AG04449 (cell line): ENCODE results near the gene SESN2.

Experiments
- CTCF ChIA-PET: fragments of 350-600 bp; formaldehyde crosslinking; extraction: SDS; loops from one replicate; lab custom pipeline; 2021; ENCODE audit warnings: antibody characterized with exemption; lab: Yijun Ruan, JAX
- POLR2A ChIA-PET: fragments of 400-600, 350-600 bp; formaldehyde crosslinking; extraction: SDS; loops from one replicate; lab custom pipeline; 2020; ENCODE audit warnings: antibody characterized with exemption, inconsistent platforms; lab: Yijun Ruan, JAX
- DNase-seq: peaks from one replicate; pipeline ENCODE4 v3.0.0-alpha.2; 2010; ENCODE audit warnings: low read depth, low spot score
- H3K4me3 ChIP-seq: 2 replicates; pipeline ENCODE4 v1.5.1; 2011; ENCODE audit warnings: low read depth, mild to moderate bottlenecking, control low read depth, low read length
- CTCF ChIP-seq: IDR thresholded peaks from one replicate; pipeline ENCODE4 v1.5.1; 2011; ENCODE audit warnings: mild to moderate bottlenecking, moderate library complexity, low read length, control low read depth, inconsistent platforms; ENCODE audit not compliant: insufficient read depth; ENCODE audit errors: missing control alignments

The SESN2 gene

DNA sequence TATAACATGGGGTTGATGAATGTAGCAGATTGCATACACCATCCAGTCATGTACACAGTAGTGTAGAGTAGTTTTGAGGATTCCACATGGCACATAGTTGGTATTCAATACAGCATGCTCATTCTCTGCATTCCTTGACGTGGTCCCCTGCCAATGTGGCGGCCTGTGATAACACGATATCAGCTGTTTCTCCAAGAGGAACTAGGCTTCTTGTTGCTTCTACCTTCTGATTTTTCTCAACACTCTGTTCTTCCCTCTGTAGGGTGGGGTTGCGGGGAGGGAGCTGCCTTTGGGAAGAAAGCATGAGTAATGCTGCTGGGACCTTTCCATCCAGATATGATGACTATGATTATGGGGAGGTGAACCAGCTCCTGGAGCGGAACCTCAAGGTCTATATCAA is 19.4 kb downstream of the SESN2 start:
- no peak for DNase-seq
- ChIA-PET POLR2A (interaction anchor here (0.6 kb wide), 1 partner anchor 15 kb away, joined by 3 read pairs; no protein-coding TSS in a partner anchor), CTCF (interaction anchor here (1.3 kb wide), 1 partner anchor 30 kb away, joined by 4 read pairs; no protein-coding TSS in a partner anchor)
- H3K4me3 ChIP-seq, result no peak overlapping the region
- TF ChIP-seq CTCF, result no peak

DNA sequence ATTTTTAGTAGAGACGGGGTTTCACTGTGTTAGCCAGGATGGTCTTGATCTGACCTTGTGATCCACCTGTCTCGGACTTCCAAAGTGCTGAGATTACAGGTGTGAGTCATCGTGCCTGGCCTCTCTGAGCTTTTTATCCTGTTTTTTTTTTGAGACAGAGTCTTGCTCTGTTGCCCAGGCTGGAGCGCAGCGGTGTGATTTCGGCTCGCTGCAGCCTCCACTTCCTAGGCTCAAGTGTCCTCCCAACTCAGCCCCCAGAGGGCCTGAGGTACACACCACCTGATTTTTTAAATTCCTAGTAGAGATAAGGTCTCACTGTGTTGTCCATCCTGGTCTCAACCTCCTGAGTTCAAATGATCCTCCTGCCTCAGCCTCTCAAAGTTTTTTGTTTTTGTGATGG is 20.4 kb downstream of the SESN2 start:
- no peak for TF ChIP-seq CTCF
- DNase-seq, result no peak
- ChIA-PET POLR2A (interaction anchor here (0.6 to 1.9 kb wide), 4 partner anchors 13 to 44 kb away, joined by 3 to 7 read pairs (median 3); partner anchors contain the start of gene ATP5IF1), CTCF (interaction anchor here (0.8 kb wide), 1 partner anchor 31 kb away, joined by 3 read pairs; no protein-coding TSS in a partner anchor)
- H3K4me3 ChIP-seq, result no peak overlapping the region

DNA sequence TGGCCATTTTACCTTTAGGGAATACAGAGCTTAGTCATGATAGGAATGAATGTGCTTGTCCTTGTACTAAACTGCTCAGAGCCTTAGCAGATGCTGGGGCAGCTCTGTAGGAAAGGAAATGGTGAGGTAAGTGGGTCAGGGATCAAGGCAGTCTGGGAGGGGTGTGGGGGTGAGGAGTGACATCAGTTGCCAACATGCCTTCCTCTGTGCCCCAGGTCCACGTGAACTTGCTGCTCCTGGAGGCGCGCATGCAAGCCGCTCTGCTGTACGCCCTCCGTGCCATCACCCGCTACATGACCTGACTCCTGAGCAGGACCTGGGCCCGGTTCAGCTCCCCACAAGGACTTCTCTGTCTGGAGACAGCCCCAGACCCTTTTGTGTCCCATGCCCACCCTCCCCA is 21.2 kb downstream of the SESN2 start:
- POLR2A ChIA-PET, result interaction anchor here (1.2 to 1.9 kb wide), 3 partner anchors 14 to 45 kb away, joined by 3 to 7 read pairs (median 3); partner anchors contain the start of gene ATP5IF1
- CTCF ChIA-PET, result interaction anchor here (0.8 kb wide), 1 partner anchor 32 kb away, joined by 3 read pairs; no protein-coding TSS in a partner anchor
- no peak for TF ChIP-seq CTCF
- no peak for DNase-seq
- no peak overlapping the region for H3K4me3 ChIP-seq

DNA sequence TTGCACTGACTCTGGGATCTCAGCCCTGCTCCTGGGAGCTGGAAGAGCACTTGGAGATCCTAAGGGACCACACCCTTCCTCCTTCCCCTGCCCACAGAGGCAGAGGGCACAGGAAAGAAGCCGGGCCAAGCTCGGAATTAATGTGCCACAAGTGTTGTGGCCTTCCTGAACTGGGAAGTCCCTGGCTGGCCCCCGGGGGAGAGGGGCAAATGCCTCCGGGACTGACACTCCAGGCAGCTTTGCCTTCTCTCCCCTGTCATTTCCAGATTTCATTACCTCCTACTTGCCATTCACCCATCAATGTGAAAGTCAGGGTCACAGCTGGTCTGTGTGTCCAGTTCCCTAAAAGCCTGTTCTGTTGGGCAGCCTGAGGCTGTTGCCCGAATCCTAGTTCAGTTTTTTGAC is 21.7 kb downstream of the SESN2 start:
- POLR2A ChIA-PET, result interaction anchor here (1.4 to 1.9 kb wide), 2 partner anchors 19 to 45 kb away, joined by 3 to 7 read pairs; partner anchors contain the start of gene ATP5IF1
- H3K4me3 ChIP-seq, result no peak overlapping the region
- CTCF ChIA-PET, result no interaction called here
- no peak for TF ChIP-seq CTCF
- no peak for DNase-seq

GRCh38 chr1:28281608-28282425 is 22.5 kb downstream of the SESN2 start:
- DNase-seq, result no peak
- ChIA-PET CTCF (no interaction called here), POLR2A (no interaction called here)
- no peak overlapping the region for H3K4me3 ChIP-seq
- no peak for TF ChIP-seq CTCF
